ENCODE data around the gene NSMCE1. TPM values are rescaled to one million over a fixed set of nuclear protein-coding genes. Genes with fewer than 3 reads are reported as not detected.

The NSMCE1 gene
- total RNA-seq (2022), result 33.4 and 37.0 TPM in 2 replicates
- percentile 50 among the genes with signal in this experiment for Bru-seq, nascent RNA
- BruChase-seq, experiment 1, labeled RNA remaining after a 2-hour chase, result percentile 44 among the genes with signal in this experiment
- percentile 51 among the genes with signal in this experiment for BruChase-seq, experiment 2, labeled RNA remaining after a 6-hour chase
- long read RNA-seq, transcript NSMCE1-201 (8 exons, 1,067 nt), result major isoform, 41 of 49 reads
- long read RNA-seq, partial matches to known transcripts, result 2 of 49 reads
- long read RNA-seq, other reads (novel, unspliced or antisense), result 6 of 49 reads

GRCh38 chr16:27268376-27269299 lies at the start of gene NSMCE1:
Gene NSMCE1, minus strand, starts transcription at chr16:27268772. Its CDS starts 11,202 bp downstream, at chr16:27257570.
- Histone ChIP-seq H3K4me3 (ENCODE audit: low read depth, low read length) (peak within 1 kb of the TSS; percentile 91), H3K9me3 (no peaks in the 10 kb centered on the region), H3K27me3 (replicated peaks; ENCODE audit: control insufficient read depth, insufficient read depth, low read length) (no peaks in the 10 kb centered on the region), H3K4me1 (peaks cover 25% of the 10 kb centered on the region), H3K36me3 (ENCODE audit: control insufficient read depth, insufficient read depth, low read length) (no peaks in the 10 kb centered on the region)
- peak within 1 kb of the TSS; percentile 97 for H3K27ac Mint-ChIP-seq (ENCODE audit: unreplicated experiment)
- CTCF ChIA-PET, result no interaction called here
- DNase-seq, result peak; percentile 96
- H3K4me1 Mint-ChIP-seq (ENCODE audit: low read depth, unreplicated experiment), result peaks cover 29% of the 10 kb centered on the region
- TF ChIP-seq CTCF (IDR thresholded peaks at IDR 0.05; ENCODE audit: insufficient read depth in 1 of 2, low read depth in 1 of 2, low read length in 1 of 2, severe bottlenecking in 1 of 2, unreplicated experiment in 1 of 2), result peak; percentile 16 to 31
- peaks cover 17% of the 10 kb centered on the region for H3K36me3 Mint-ChIP-seq (ENCODE audit: insufficient read depth, unreplicated experiment)
- no peaks in the 10 kb centered on the region for H3K27me3 Mint-ChIP-seq (ENCODE audit: insufficient read depth, unreplicated experiment)
- H3K9me3 Mint-ChIP-seq (ENCODE audit: unreplicated experiment), result peaks cover 13% of the 10 kb centered on the region
- intact Hi-C loops (cut with micrococcal nuclease; ENCODE audit: unreplicated experiment), result loop anchor here (2.0 kb wide), 2 partner anchors 44 to 96 kb away; partner anchors contain the start of gene IL4R
- peak within 1 kb of the TSS; percentile 99 for H3K4me3 Mint-ChIP-seq (ENCODE audit: unreplicated experiment)
- POLR2A ChIA-PET, result interaction anchor here (0.6 kb wide), 1 partner anchor 65 kb away, joined by 5 read pairs; the partner anchor contains the start of gene KDM8
- BruUV-seq (replicated peaks), result TSS peak; percentile 92

- Histone ChIP-seq H3K27me3 (replicated peaks; ENCODE audit: control insufficient read depth, insufficient read depth, low read length) (no peaks in the 10 kb centered on the region), H3K36me3 (ENCODE audit: control insufficient read depth, insufficient read depth, low read length) (no peaks in the 10 kb centered on the region), H3K4me3 (ENCODE audit: low read depth, low read length) (no peak overlapping the region), H3K4me1 (peaks cover 26% of the 10 kb centered on the region), H3K9me3 (no peaks in the 10 kb centered on the region)
- H3K27me3 Mint-ChIP-seq (ENCODE audit: insufficient read depth, unreplicated experiment), result no peaks in the 10 kb centered on the region
- peak overlapping the region; percentile 53 for H3K27ac Mint-ChIP-seq (ENCODE audit: unreplicated experiment)
- BruUV-seq (replicated peaks), result no TSS peak
- H3K9me3 Mint-ChIP-seq (ENCODE audit: unreplicated experiment), result no peaks in the 10 kb centered on the region
- H3K4me1 Mint-ChIP-seq (ENCODE audit: low read depth, unreplicated experiment), result peaks cover 27% of the 10 kb centered on the region
- no peak for TF ChIP-seq CTCF (IDR thresholded peaks at IDR 0.05; ENCODE audit: insufficient read depth in 1 of 2, low read depth in 1 of 2, low read length in 1 of 2, severe bottlenecking in 1 of 2, unreplicated experiment in 1 of 2)
- intact Hi-C loops (cut with micrococcal nuclease; ENCODE audit: unreplicated experiment), result loop anchor here (10.0 kb wide), 1 partner anchor 83 kb away; no protein-coding TSS in a partner anchor
- peaks cover 6% of the 10 kb centered on the region for H3K36me3 Mint-ChIP-seq (ENCODE audit: insufficient read depth, unreplicated experiment)
- no peak overlapping the region for H3K4me3 Mint-ChIP-seq (ENCODE audit: unreplicated experiment)
- no peak for DNase-seq
- ChIA-PET CTCF (no interaction called here), POLR2A (no interaction called here)
These were observed 49.3 kb upstream of the NSMCE1 start for GRCh38 chr16:27317738-27318391.

- peaks cover 27% of the 10 kb centered on the region for H3K4me1 Mint-ChIP-seq (ENCODE audit: low read depth, unreplicated experiment)
- H3K27ac Mint-ChIP-seq (ENCODE audit: unreplicated experiment), result no peak overlapping the region
- peaks cover 25% of the 10 kb centered on the region for H3K4me1 ChIP-seq
These were observed 48.7 kb upstream of the NSMCE1 start for GRCh38 chr16:27317320-27317719.

More at GRCh38 chr16:27317320-27317719, 48.7 kb upstream of the NSMCE1 start:
- Mint-ChIP-seq H3K36me3 (ENCODE audit: insufficient read depth, unreplicated experiment) (peaks cover 6% of the 10 kb centered on the region), H3K9me3 (ENCODE audit: unreplicated experiment) (no peaks in the 10 kb centered on the region), H3K4me3 (ENCODE audit: unreplicated experiment) (no peak overlapping the region), H3K27me3 (ENCODE audit: insufficient read depth, unreplicated experiment) (no peaks in the 10 kb centered on the region)
- TF ChIP-seq CTCF (IDR thresholded peaks at IDR 0.05; ENCODE audit: insufficient read depth in 1 of 2, low read depth in 1 of 2, low read length in 1 of 2, severe bottlenecking in 1 of 2, unreplicated experiment in 1 of 2), result no peak
- H3K27me3 ChIP-seq (replicated peaks; ENCODE audit: control insufficient read depth, insufficient read depth, low read length), result no peaks in the 10 kb centered on the region
- H3K36me3 ChIP-seq (ENCODE audit: control insufficient read depth, insufficient read depth, low read length), result no peaks in the 10 kb centered on the region
- ChIA-PET POLR2A (no interaction called here), CTCF (no interaction called here)
- H3K4me3 ChIP-seq (ENCODE audit: low read depth, low read length), result no peak overlapping the region
- no peaks in the 10 kb centered on the region for H3K9me3 ChIP-seq
- intact Hi-C loops (cut with micrococcal nuclease; ENCODE audit: unreplicated experiment), result loop anchor here (10.0 kb wide), 1 partner anchor 83 kb away; no protein-coding TSS in a partner anchor
- no peak for DNase-seq
- BruUV-seq (replicated peaks), result no TSS peak

Measured in Caco-2 (cell line).